Bronchus fibroblast of lung (primary cell): ENCODE results near the gene FRA10AC1. TPM values are rescaled to one million over a fixed set of nuclear protein-coding genes. Genes with fewer than 3 reads are reported as not detected.

Experiments
- total RNA-seq: library from RNA; depleted of rRNA; stranded (reverse); fragments of >200 nt; gene quantifications from 2 replicates; pipeline ENCODE4 v1.2.3, GENCODE V29; 2015

FRA10AC1 gene, protein sequence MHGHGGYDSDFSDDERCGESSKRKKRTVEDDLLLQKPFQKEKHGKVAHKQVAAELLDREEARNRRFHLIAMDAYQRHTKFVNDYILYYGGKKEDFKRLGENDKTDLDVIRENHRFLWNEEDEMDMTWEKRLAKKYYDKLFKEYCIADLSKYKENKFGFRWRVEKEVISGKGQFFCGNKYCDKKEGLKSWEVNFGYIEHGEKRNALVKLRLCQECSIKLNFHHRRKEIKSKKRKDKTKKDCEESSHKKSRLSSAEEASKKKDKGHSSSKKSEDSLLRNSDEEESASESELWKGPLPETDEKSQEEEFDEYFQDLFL
- 2.4 and 3.5 TPM in 2 replicates for total RNA-seq

DNA sequence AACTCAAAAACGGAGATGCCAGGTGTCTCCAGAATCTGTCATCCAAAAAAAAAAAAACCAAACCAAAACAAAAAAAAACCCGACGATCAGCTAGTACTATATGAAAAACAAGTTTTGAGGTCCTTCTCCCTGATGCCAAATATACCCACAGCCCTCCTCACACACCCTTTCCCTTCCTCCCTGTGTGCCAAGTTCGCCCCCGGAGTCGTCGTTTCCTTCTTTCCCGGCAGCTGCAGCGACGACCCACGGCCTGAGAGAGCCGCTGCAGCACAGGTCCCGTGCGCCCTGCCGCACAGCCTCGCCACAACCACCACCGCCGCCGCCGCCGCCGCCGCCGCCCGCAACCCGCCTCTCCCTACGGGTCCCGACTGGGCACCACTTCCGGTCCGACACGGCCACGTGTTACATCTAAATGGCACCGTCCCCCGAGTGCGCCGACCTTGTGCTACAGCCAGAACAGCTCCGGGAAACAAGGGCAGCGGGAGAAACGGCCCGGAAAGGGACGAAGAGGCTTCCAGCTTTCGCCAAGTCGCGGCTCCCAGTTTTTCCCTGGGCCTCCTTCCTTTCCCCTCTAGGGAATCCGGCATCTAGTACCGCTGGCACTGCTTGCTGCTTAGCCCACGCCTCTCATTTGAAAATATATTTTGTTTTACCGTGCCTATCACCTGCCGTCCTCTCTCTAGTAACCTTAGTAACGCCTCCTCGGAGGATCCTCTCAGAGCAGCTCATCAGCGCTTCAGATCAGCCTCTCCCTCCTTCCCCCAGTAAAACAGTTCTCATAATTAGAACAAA, at the start of gene FRA10AC1:
TSS of gene FRA10AC1 (minus strand) at position 383 of the 792 bp plus-strand sequence. CDS start 2,486 bp downstream, outside the sequence.

Other genes starting within 250 kb of the FRA10AC1 start
- 138 and 147 TPM in 2 replicates for gene MYOF, start 220.3 kb downstream of the FRA10AC1 start, total RNA-seq
- 56.3 and 78.7 TPM in 2 replicates for gene CEP55, start 206.0 kb downstream of the FRA10AC1 start, total RNA-seq
- not detected in 2 replicates for gene FFAR4, start 135.9 kb downstream of the FRA10AC1 start, total RNA-seq
- gene RBP4, start 101.4 kb downstream of the FRA10AC1 start, total RNA-seq = 2.8 and 5.5 TPM in 2 replicates
- gene PDE6C, start 90.1 kb downstream of the FRA10AC1 start, total RNA-seq = not detected in 2 replicates
- gene LGI1, start 55.3 kb upstream of the FRA10AC1 start, total RNA-seq = not detected in 2 replicates
- 2.5 and 3.4 TPM in 2 replicates for gene SLC35G1, start 191.4 kb upstream of the FRA10AC1 start, total RNA-seq